Mucosa of rectum (tissue), 2 donors: ENCODE results near the gene MC1R.
"Not testable (repeated sequence)": the region's sequence is repeated elsewhere in the genome, so short reads cannot be mapped to it uniquely, and the experiment has no call there.

ENCODE experiments used
- H3K27ac ChIP-seq, 2 donors: one replicate each; pipeline ENCODE4 v1.7.0; 2013; ENCODE audit warnings: inconsistent platforms in 2 of 2, low read depth in 2 of 2, low read length in 2 of 2
- H3K27me3 ChIP-seq, 2 donors: one replicate each; pipeline ENCODE4 v1.7.0; 2013; ENCODE audit warnings: low read length in 2 of 2; ENCODE audit not compliant: control insufficient read depth in 2 of 2, insufficient read depth in 2 of 2
- H3K36me3 ChIP-seq, 2 donors: one replicate each; pipeline ENCODE4 v1.7.0; 2013; ENCODE audit warnings: low read length in 2 of 2; ENCODE audit not compliant: control insufficient read depth in 2 of 2, insufficient read depth in 2 of 2
- H3K4me1 ChIP-seq, 2 donors: one replicate each; pipeline ENCODE4 v1.7.0; 2013; ENCODE audit warnings: low read length in 2 of 2, mild to moderate bottlenecking in 1 of 2; ENCODE audit not compliant: control insufficient read depth in 2 of 2, insufficient read depth in 2 of 2
- H3K4me3 ChIP-seq, 2 donors: one replicate each; pipeline ENCODE4 v1.7.0; 2013; ENCODE audit warnings: low read length in 2 of 2
- H3K9ac ChIP-seq, 2 donors: one replicate each; pipeline ENCODE4 v1.7.0; 2013; ENCODE audit warnings: low read length in 2 of 2, low read depth in 1 of 2, mild to moderate bottlenecking in 1 of 2
- H3K9me3 ChIP-seq, 2 donors: one replicate each; pipeline ENCODE4 v1.7.0; 2013; ENCODE audit warnings: low read length in 2 of 2; ENCODE audit not compliant: control insufficient read depth in 2 of 2
- donor health status: healthy.
- donor health status: Normal muscosa, but diverticular disease.

The MC1R gene

GRCh38 chr16:89907055-89907814 lies 11.4 kb upstream of the MC1R start:
- Histone ChIP-seq H3K9ac (no peak overlapping the region), H3K27me3 (no peaks in the 10 kb centered on the region), H3K36me3 (peaks cover 45 to 65% of the 10 kb centered on the region in 2 donors), H3K9me3 (no peaks in the 10 kb centered on the region), H3K4me1 (no peaks in the 10 kb centered on the region), H3K4me3 (no peak overlapping the region), H3K27ac (no peak overlapping the region)

- H3K9ac ChIP-seq = no peak overlapping the region
- H3K4me3 ChIP-seq = no peak overlapping the region
- H3K27me3 ChIP-seq = no peaks in the 10 kb centered on the region
- no peak overlapping the region for H3K27ac ChIP-seq
- no peaks in the 10 kb centered on the region for H3K9me3 ChIP-seq
- no peaks in the 10 kb centered on the region for H3K4me1 ChIP-seq
- H3K36me3 ChIP-seq = peaks cover 45 to 61% of the 10 kb centered on the region in 2 donors
Measured at GRCh38 chr16:89908236-89908635, 10.4 kb upstream of the MC1R start.

GRCh38 chr16:89909777-89910716 lies 8.6 kb upstream of the MC1R start:
- H3K27ac ChIP-seq = no peak overlapping the region
- H3K36me3 ChIP-seq = peaks cover 30 to 48% of the 10 kb centered on the region in 2 donors
- H3K4me1 ChIP-seq = no peaks in the 10 kb centered on the region
- H3K4me3 ChIP-seq = no peak overlapping the region
- no peaks in the 10 kb centered on the region for H3K27me3 ChIP-seq
- no peak overlapping the region for H3K9ac ChIP-seq
- H3K9me3 ChIP-seq = no peaks in the 10 kb centered on the region

GRCh38 chr16:89910717-89911354 lies 7.8 kb upstream of the MC1R start:
- no peak overlapping the region for H3K4me3 ChIP-seq
- H3K4me1 ChIP-seq = no peaks in the 10 kb centered on the region
- H3K9ac ChIP-seq = no peak overlapping the region
- no peak overlapping the region for H3K27ac ChIP-seq
- no peaks in the 10 kb centered on the region for H3K27me3 ChIP-seq
- H3K36me3 ChIP-seq = peaks cover 25 to 40% of the 10 kb centered on the region in 2 donors
- H3K9me3 ChIP-seq = no peaks in the 10 kb centered on the region

- Histone ChIP-seq H3K27me3 (no peaks in the 10 kb centered on the region), H3K4me3 (no peak overlapping the region), H3K27ac (no peak overlapping the region), H3K36me3 (peaks cover 20 to 35% of the 10 kb centered on the region in 2 donors), H3K9ac (no peak overlapping the region), H3K4me1 (no peaks in the 10 kb centered on the region), H3K9me3 (no peaks in the 10 kb centered on the region)
Measured at GRCh38 chr16:89911375-89911774, 7.3 kb upstream of the MC1R start.

GRCh38 chr16:89912143-89912542 lies 6.5 kb upstream of the MC1R start:
- no peak overlapping the region for H3K27ac ChIP-seq
- no peaks in the 10 kb centered on the region for H3K9me3 ChIP-seq
- H3K36me3 ChIP-seq = peaks cover 12 to 27% of the 10 kb centered on the region in 2 donors
- no peak overlapping the region for H3K4me3 ChIP-seq
- no peaks in the 10 kb centered on the region for H3K27me3 ChIP-seq
- H3K4me1 ChIP-seq = no peaks in the 10 kb centered on the region
- no peak overlapping the region for H3K9ac ChIP-seq

- Histone ChIP-seq H3K9ac (no peak overlapping the region), H3K4me3 (no peak overlapping the region), H3K27ac (no peak overlapping the region), H3K4me1 (peaks cover 2 to 4% of the 10 kb centered on the region in 2 donors), H3K36me3 (peaks cover 12 to 27% of the 10 kb centered on the region in 2 donors), H3K9me3 (no peaks in the 10 kb centered on the region), H3K27me3 (no peaks in the 10 kb centered on the region)
Measured at GRCh38 chr16:89912627-89913026, 6.0 kb upstream of the MC1R start.

- peaks cover 8 to 15% of the 10 kb centered on the region in 2 donors for H3K4me1 ChIP-seq
- no peak overlapping the region for H3K4me3 ChIP-seq
- peaks cover 8 to 22% of the 10 kb centered on the region in 2 donors for H3K36me3 ChIP-seq
- no peak overlapping the region for H3K27ac ChIP-seq
- H3K9ac ChIP-seq = no peak overlapping the region
- no peaks in the 10 kb centered on the region for H3K9me3 ChIP-seq
- peaks cover 0 to 1% of the 10 kb centered on the region in 2 donors for H3K27me3 ChIP-seq
Measured at GRCh38 chr16:89913408-89914387, 5.0 kb upstream of the MC1R start.

- H3K9ac ChIP-seq, H3K9me3 ChIP-seq, H3K27me3 ChIP-seq, H3K4me3 ChIP-seq, H3K27ac ChIP-seq: not testable (repeated sequence)
- H3K36me3 ChIP-seq = peaks cover 6 to 18% of the 10 kb centered on the region in 2 donors
- H3K4me1 ChIP-seq = peaks cover 8 to 19% of the 10 kb centered on the region in 2 donors
Measured at GRCh38 chr16:89914642-89915285, 3.9 kb upstream of the MC1R start.
